Astrocyte of the cerebellum (primary cell): ENCODE results near the gene RERG.
"Not testable (repeated sequence)": the region's sequence is repeated elsewhere in the genome, so short reads cannot be mapped to it uniquely, and the experiment has no call there.

ENCODE experiments used
- DNase-seq: peaks from one replicate; pipeline ENCODE4 v3.0.0-alpha.2; 2011; ENCODE audit warnings: low read depth
- H3K4me3 ChIP-seq: 2 replicates; pipeline ENCODE4 v1.5.1; 2011; ENCODE audit warnings: mild to moderate bottlenecking, low read depth, low read length, moderate library complexity
- in situ Hi-C: cut with HindIII; loops from 2 replicates; pipeline ENCODE4 v1.10.0; 2017; ENCODE audit warnings: low sequenced_read_pairs
- TF ChIP-seq, protein P1 (sequence below): IDR thresholded peaks from 2 replicates; pipeline ENCODE4 v1.5.1; 2012; ENCODE audit warnings: low read length, low read depth, moderate library complexity, mild to moderate bottlenecking; ENCODE audit errors: missing control alignments

Gene RERG

DNA sequence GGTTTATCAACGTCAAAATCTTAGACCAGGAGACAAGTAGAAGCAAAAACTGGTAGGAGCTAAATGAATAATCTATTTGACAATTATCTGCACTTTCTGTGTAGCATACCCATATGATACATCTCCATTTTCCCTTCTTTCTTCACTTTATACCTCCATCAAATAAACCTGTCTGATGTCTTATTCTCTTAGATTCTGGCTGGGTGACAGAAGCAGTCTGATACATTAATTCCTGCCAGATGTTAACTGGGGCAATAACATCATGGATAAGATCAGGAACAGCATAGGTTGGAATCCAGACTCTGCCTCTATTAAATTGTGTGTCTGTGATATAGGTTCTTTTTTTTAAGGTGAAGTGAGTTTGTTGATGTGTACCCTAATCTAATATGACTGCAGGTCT, 11.7 kb upstream of the RERG start:
- TF ChIP-seq, protein P1, sequence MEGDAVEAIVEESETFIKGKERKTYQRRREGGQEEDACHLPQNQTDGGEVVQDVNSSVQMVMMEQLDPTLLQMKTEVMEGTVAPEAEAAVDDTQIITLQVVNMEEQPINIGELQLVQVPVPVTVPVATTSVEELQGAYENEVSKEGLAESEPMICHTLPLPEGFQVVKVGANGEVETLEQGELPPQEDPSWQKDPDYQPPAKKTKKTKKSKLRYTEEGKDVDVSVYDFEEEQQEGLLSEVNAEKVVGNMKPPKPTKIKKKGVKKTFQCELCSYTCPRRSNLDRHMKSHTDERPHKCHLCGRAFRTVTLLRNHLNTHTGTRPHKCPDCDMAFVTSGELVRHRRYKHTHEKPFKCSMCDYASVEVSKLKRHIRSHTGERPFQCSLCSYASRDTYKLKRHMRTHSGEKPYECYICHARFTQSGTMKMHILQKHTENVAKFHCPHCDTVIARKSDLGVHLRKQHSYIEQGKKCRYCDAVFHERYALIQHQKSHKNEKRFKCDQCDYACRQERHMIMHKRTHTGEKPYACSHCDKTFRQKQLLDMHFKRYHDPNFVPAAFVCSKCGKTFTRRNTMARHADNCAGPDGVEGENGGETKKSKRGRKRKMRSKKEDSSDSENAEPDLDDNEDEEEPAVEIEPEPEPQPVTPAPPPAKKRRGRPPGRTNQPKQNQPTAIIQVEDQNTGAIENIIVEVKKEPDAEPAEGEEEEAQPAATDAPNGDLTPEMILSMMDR: no peak
- in situ Hi-C loops: no loop called here
- no peak overlapping the region for H3K4me3 ChIP-seq
- no peak for DNase-seq

DNA sequence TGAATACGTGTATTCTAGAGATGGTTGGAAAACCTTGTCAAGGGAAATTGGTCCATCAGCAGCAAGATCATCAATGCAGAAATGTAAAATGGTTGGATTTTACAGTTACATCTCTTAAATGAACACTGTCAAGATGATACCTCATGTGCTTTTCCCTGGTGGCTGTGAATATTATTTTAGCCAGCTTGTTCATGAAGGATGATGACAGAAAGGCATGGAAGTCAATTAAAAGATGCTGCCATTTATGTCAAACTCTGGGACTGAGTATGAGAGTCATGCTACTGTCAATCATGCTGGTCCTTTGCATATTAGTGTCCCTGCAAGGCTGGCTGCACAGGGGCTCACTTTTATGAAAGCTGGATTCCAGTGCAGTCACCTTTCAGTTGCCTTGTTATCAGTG, 10.3 kb upstream of the RERG start:
- no peak for DNase-seq
- H3K4me3 ChIP-seq: no peak overlapping the region
- in situ Hi-C loops: no loop called here
- TF ChIP-seq, protein P1: no peak

DNA sequence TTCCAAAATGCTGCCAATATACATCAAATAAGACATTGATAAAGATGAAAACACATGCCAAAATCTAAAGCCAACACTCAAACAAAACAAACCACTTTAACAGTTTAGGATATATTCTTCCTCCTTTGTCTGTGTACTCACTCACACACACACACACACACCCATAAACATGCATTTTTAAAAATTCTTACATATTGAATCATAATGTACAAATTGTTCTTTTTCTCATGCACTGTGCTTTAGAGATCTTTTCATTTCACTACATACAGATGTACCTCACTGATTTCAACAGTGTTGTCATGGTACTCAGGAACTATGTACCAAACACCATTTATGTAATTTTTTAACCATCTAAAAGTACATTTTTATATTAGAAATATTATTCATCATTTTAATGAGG, 9.5 kb upstream of the RERG start:
- H3K4me3 ChIP-seq: no peak overlapping the region
- no peak for DNase-seq
- in situ Hi-C loops: no loop called here
- TF ChIP-seq, protein P1: no peak

DNA sequence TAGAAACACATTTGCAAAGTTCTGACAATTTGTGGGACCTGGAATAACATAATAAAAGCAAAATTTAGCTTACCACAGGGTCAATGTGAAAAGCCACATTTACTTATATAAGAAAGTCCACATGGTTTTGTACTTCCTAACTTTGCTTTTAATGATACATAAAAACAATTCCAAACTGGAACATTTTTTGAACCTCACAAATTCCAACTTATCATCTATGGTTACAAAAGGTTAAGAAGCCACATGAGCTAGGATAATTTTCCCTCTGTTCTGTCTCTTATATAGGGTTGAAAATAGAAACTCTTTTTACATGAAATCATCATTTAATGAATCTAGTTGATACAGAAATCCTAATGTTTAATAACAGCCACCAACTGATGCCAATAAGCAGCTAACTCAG, 8.9 kb upstream of the RERG start:
- DNase-seq: no peak
- H3K4me3 ChIP-seq: no peak overlapping the region
- TF ChIP-seq, protein P1: no peak
- in situ Hi-C loops: no loop called here

DNA sequence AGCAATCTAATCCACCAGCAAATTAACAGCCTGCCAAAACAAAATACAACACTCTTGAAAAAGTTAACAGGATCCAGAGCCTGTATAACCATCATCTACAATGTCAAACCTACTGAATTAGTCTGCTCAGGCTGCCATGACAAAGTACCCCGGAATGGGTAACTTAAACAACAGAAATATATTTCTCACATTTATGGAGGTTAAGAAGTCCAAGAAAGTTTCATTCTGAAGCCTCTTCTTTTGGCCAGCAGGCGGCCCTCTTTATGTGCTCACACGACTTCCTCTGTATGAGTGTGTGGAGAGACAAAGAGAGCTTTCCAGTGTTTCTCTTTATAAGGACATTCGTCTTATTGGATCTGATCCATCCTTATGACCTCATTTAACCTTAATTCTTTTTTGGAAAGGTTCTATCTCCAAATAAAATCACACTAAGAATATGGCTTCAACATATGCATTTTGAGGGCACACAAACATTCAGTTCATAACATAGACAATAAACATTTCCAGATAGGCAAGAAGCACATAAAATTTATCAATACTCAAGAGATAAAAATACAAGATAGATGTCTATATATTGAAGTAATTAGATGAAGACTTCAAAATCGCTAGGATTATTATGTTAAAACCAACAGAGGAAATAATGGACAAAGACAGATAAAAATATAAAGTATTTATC, 5.9 kb upstream of the RERG start:
- TF ChIP-seq, protein P1: peak; percentile 77
- no peak overlapping the region for H3K4me3 ChIP-seq
- no peak for DNase-seq
- in situ Hi-C loops: no loop called here

DNA sequence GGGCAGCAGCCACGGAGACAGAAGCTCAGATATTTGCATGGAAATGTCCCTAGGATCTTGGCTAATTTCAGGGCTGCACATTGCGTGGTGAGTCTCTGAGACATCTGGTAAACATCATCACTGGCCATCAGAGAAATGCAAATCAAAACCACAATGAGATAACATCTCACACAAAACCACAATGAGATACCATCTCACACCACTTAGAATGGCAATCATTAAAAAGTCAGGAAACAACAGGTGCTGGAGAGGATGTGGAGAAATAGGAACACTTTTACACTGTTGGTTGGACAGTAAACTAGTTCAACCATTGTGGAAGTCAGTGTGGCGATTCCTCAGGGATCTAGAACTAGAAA, 4.6 kb upstream of the RERG start:
- DNase-seq, in situ Hi-C loops, H3K4me3 ChIP-seq: not testable (repeated sequence)

DNA sequence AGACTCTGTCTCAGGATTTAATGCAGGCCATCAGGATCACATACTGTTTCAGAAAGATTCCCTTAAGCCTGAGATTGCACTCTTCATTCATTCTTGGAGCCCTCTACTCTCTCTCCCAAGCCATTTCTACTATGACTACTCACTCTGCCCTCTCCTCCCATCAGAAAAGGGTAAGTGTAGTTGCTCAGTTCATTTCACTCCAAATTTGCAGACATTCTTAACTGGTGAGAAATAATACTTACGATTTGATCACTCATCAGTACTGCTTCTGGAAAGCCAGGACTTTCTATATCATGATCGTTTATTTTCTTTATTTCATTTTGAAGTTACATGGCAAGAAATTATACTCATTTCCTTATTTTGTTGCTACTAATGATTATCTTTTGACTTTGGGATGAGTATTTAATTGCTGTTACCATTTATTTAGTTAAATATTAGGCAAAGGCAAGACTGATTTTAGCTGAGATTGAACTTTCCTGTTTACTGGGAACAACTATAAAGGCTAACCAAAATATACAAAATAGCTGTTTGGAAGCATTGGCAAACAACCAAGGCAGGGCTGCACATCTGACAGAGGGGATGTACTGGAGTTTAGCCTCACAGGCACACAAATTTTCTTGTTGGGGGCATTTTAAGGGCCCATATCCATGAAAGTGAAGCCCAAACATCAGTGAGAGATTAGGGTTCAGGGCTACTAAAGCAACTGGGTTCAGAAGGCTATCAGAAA, 4.1 kb upstream of the RERG start:
- TF ChIP-seq, protein P1: no peak
- DNase-seq: no peak
- no peak overlapping the region for H3K4me3 ChIP-seq
- in situ Hi-C loops: no loop called here
